ENCODE measurements around the gene SGTA. TPM values are rescaled to one million over a fixed set of nuclear protein-coding genes. Genes with fewer than 3 reads are reported as not detected.

Gene SGTA
- total and polyA plus RNA-seq, 2 of the 13 experiments (the other 11 are each of a cell fraction or from before 2014, with no cell fraction given) = 43.9 to 47.4 TPM

- no peak for TF ChIP-seq TCF12 (IDR thresholded peaks at IDR 0.05)
- TF ChIP-seq TCF12 (CRISPR knock-in tag; IDR thresholded peaks at IDR 0.05) = 0 out of 2 replicates have a peak, but pooled peaks have one; percentile 36
- TF ChIP-seq PRMT3 (CRISPR knock-in tag; IDR thresholded peaks at IDR 0.05; ENCODE audit: borderline replicate concordance, low read depth) = no peak
- TF ChIP-seq CAMTA2 (CRISPR knock-in tag; IDR thresholded peaks at IDR 0.05; ENCODE audit: borderline replicate concordance) = no peak
- TF ChIP-seq ARID5B (CRISPR knock-in tag; IDR thresholded peaks at IDR 0.05) = peak; percentile 88
- TF ChIP-seq, protein P1, sequence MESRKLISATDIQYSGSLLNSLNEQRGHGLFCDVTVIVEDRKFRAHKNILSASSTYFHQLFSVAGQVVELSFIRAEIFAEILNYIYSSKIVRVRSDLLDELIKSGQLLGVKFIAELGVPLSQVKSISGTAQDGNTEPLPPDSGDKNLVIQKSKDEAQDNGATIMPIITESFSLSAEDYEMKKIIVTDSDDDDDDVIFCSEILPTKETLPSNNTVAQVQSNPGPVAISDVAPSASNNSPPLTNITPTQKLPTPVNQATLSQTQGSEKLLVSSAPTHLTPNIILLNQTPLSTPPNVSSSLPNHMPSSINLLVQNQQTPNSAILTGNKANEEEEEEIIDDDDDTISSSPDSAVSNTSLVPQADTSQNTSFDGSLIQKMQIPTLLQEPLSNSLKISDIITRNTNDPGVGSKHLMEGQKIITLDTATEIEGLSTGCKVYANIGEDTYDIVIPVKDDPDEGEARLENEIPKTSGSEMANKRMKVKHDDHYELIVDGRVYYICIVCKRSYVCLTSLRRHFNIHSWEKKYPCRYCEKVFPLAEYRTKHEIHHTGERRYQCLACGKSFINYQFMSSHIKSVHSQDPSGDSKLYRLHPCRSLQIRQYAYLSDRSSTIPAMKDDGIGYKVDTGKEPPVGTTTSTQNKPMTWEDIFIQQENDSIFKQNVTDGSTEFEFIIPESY (CRISPR knock-in tag; IDR thresholded peaks at IDR 0.05) = 0 out of 2 replicates have a peak, but pooled peaks have one; percentile 12
- TF ChIP-seq MEIS1 (CRISPR knock-in tag; IDR thresholded peaks at IDR 0.05; ENCODE audit: borderline replicate concordance) = peak; percentile 30; the same call in 1 of the 2 replicates
- no peak for TF ChIP-seq ETV6 (CRISPR knock-in tag; conservative IDR thresholded peaks at IDR 0.05)
- no peak for TF ChIP-seq ZBTB10 (CRISPR knock-in tag; IDR thresholded peaks at IDR 0.05; ENCODE audit: borderline replicate concordance)
- peak; percentile 13; the same call in 1 of the 2 replicates for TF ChIP-seq AHDC1 (CRISPR knock-in tag; IDR thresholded peaks at IDR 0.05; ENCODE audit: borderline replicate concordance)
These were observed 7.6 kb upstream of the SGTA start (continued) for GRCh38 chr19:2790557-2791271.

Data from HepG2 (cell line).